HepG2 (cell line): ENCODE results near the gene ARL5A. TPM values are rescaled to one million over a fixed set of nuclear protein-coding genes. Genes with fewer than 3 reads are reported as not detected.

ENCODE experiments used
- ARNT ChIP-seq: fragments of 450-650 bp; IDR thresholded peaks from 2 replicates; pipeline ENCODE4 v1.6.1; 2017
- HMG20B ChIP-seq: conservative IDR thresholded peaks from 2 replicates; pipeline ENCODE4 v1.6.1; 2016; ENCODE audit warnings: missing genetic modification reagents, missing compliant biosample characterization
- HNRNPH1 ChIP-seq: fragments of 200-400 bp; formaldehyde crosslinking; optimal IDR thresholded peaks from 2 replicates; pipeline ENCODE3; 2017; ENCODE audit warnings: mild to moderate bottlenecking, low read depth, low read length
- KDM6A ChIP-seq: IDR thresholded peaks from 2 replicates; pipeline ENCODE4 v1.6.1; 2016; ENCODE audit warnings: low read depth
- MXD3 ChIP-seq: IDR thresholded peaks from 2 replicates; pipeline ENCODE4 v1.6.1; 2016; ENCODE audit warnings: mild to moderate bottlenecking, missing biosample characterization, missing genetic modification reagents
- MXI1 ChIP-seq: IDR thresholded peaks from 3 replicates; pipeline ENCODE4 v1.6.1; 2012; ENCODE audit warnings: low read depth, low read length, inconsistent platforms, borderline replicate concordance
- NR2C2 ChIP-seq: sonication (generic); formaldehyde crosslinking; IDR thresholded peaks from 2 replicates; pipeline ENCODE4 v1.4.0; 2020; ENCODE audit warnings: missing genetic modification reagents, mild to moderate bottlenecking, moderate library complexity, borderline replicate concordance
- POGK ChIP-seq: sonication (generic); formaldehyde crosslinking; conservative IDR thresholded peaks from 2 replicates; pipeline ENCODE4 v1.8.0; 2022; ENCODE audit warnings: mild to moderate bottlenecking, moderate library complexity, missing genetic modification reagents
- RFX1 ChIP-seq: fragments of 450-650 bp; IDR thresholded peaks from 2 replicates; pipeline ENCODE4 v1.6.1; 2017
- TBX2 ChIP-seq: sonication (generic); formaldehyde crosslinking; IDR thresholded peaks from 2 replicates; pipeline ENCODE4 v1.5.0; 2020; ENCODE audit warnings: missing genetic modification reagents, mild to moderate bottlenecking, borderline replicate concordance
- ZNF20 ChIP-seq: sonication (generic); formaldehyde crosslinking; IDR thresholded peaks from 2 replicates; pipeline ENCODE4 v1.4.0; 2020; ENCODE audit warnings: mild to moderate bottlenecking, moderate library complexity, missing genetic modification reagents
- ZNF296 ChIP-seq: sonication (generic); formaldehyde crosslinking; conservative IDR thresholded peaks from 2 replicates; pipeline ENCODE4 v1.5.0; 2020; ENCODE audit warnings: mild to moderate bottlenecking, missing genetic modification reagents
- ZNF329 ChIP-seq: sonication (generic); formaldehyde crosslinking; IDR thresholded peaks from 2 replicates; pipeline ENCODE4 v1.9.0; 2021; ENCODE audit warnings: low read depth, mild to moderate bottlenecking, missing genetic modification reagents
- ZNF350 ChIP-seq: sonication (generic); formaldehyde crosslinking; IDR thresholded peaks from 2 replicates; pipeline ENCODE4 v1.4.0; 2020; ENCODE audit warnings: mild to moderate bottlenecking, low read depth, missing genetic modification reagents, borderline replicate concordance
- ZNF556 ChIP-seq: sonication (generic); formaldehyde crosslinking; IDR thresholded peaks from 2 replicates; pipeline ENCODE4 v1.4.0; 2020; ENCODE audit warnings: mild to moderate bottlenecking, missing genetic modification reagents, borderline replicate concordance
- ZNF570 ChIP-seq: sonication (generic); formaldehyde crosslinking; IDR thresholded peaks from 2 replicates; pipeline ENCODE4 v1.4.0; 2020; ENCODE audit warnings: mild to moderate bottlenecking, missing genetic modification reagents, borderline replicate concordance
- ZNF674 ChIP-seq: sonication (generic); formaldehyde crosslinking; IDR thresholded peaks from 2 replicates; pipeline ENCODE4 v1.5.0; 2020; ENCODE audit warnings: low read depth, mild to moderate bottlenecking, missing genetic modification reagents
- ZNF792 ChIP-seq: IDR thresholded peaks from 2 replicates; pipeline ENCODE4 v1.6.1; 2016
- ZSCAN25 ChIP-seq: sonication (generic); formaldehyde crosslinking; IDR thresholded peaks from 2 replicates; pipeline ENCODE4 v1.8.0; 2022; ENCODE audit warnings: mild to moderate bottlenecking, missing genetic modification reagents
- polyA plus RNA-seq, 8 experiments: library from polyadenylated mRNA; depleted of rRNA in 3 of 8; stranded (reverse) in 7 of 8; unstranded in 1 of 8; fragments of >200 nt; fragmentation: Illumina TruSeq in 4 of 8; extraction: Trizol in 4 of 8; gene quantifications; 2 replicates each; pipeline versions ENCODE4 v1.2.1 to v1.2.3, GENCODE V29; 2011 to 2016; ENCODE audit warnings: low read depth in 4 of 8, missing spikeins in 1 of 8, mixed read lengths in 1 of 8; ENCODE audit not compliant: insufficient read depth in 1 of 8
- total RNA-seq, 5 experiments: library from RNA; depleted of rRNA; stranded (reverse); fragments of >200 nt; fragmentation: Illumina TruSeq; extraction: Trizol; gene quantifications; 2 replicates each; pipeline ENCODE4 v1.2.3, GENCODE V29; 2016; ENCODE audit warnings: low read depth in 1 of 5
- TF ChIP-seq, protein P1 (sequence below): sonication (generic); formaldehyde crosslinking; IDR thresholded peaks from 2 replicates; pipeline ENCODE4 v1.4.0; 2020; ENCODE audit warnings: mild to moderate bottlenecking, low read depth, missing genetic modification reagents
- TF ChIP-seq, protein P2 (sequence below): fragments of 450-650 bp; IDR thresholded peaks from 2 replicates; pipeline ENCODE4 v1.6.1; 2017
- TF ChIP-seq, protein P3 (sequence below): sonication (generic); formaldehyde crosslinking; IDR thresholded peaks from 2 replicates; pipeline ENCODE4; 2020; ENCODE audit warnings: missing genetic modification reagents, mild to moderate bottlenecking, borderline replicate concordance

The ARL5A gene
- total and polyA plus RNA-seq, 2 of the 13 experiments (the other 11 are each of a cell fraction or from before 2014, with no cell fraction given), result 47.5 to 149 TPM

- TF ChIP-seq, protein P1, sequence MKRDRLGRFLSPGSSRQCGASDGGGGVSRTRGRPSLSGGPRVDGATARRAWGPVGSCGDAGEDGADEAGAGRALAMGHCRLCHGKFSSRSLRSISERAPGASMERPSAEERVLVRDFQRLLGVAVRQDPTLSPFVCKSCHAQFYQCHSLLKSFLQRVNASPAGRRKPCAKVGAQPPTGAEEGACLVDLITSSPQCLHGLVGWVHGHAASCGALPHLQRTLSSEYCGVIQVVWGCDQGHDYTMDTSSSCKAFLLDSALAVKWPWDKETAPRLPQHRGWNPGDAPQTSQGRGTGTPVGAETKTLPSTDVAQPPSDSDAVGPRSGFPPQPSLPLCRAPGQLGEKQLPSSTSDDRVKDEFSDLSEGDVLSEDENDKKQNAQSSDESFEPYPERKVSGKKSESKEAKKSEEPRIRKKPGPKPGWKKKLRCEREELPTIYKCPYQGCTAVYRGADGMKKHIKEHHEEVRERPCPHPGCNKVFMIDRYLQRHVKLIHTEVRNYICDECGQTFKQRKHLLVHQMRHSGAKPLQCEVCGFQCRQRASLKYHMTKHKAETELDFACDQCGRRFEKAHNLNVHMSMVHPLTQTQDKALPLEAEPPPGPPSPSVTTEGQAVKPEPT (CRISPR knock-in tag), result no peak
- no peak for TF ChIP-seq RFX1
- TF ChIP-seq POGK, result 0 out of 2 replicates have a peak, but pooled peaks have one; percentile 28
- TF ChIP-seq, protein P2, sequence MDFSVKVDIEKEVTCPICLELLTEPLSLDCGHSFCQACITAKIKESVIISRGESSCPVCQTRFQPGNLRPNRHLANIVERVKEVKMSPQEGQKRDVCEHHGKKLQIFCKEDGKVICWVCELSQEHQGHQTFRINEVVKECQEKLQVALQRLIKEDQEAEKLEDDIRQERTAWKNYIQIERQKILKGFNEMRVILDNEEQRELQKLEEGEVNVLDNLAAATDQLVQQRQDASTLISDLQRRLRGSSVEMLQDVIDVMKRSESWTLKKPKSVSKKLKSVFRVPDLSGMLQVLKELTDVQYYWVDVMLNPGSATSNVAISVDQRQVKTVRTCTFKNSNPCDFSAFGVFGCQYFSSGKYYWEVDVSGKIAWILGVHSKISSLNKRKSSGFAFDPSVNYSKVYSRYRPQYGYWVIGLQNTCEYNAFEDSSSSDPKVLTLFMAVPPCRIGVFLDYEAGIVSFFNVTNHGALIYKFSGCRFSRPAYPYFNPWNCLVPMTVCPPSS, result no peak
- no peak; the same call in 1 of the 2 replicates for TF ChIP-seq NR2C2 (CRISPR knock-in tag)
- no peak for TF ChIP-seq HMG20B (CRISPR knock-in tag)
- TF ChIP-seq ZSCAN25, result no peak
- TF ChIP-seq ZNF556 (CRISPR knock-in tag), result 0 out of 2 replicates have a peak, but pooled peaks have one; percentile 86
- TF ChIP-seq ZNF792 (CRISPR knock-in tag), result no peak
- TF ChIP-seq ZNF329 (CRISPR knock-in tag), result no peak
- peak; percentile 12; the same call in 1 of the 2 replicates for TF ChIP-seq KDM6A (CRISPR knock-in tag)
- TF ChIP-seq ZNF350 (CRISPR knock-in tag), result no peak
- no peak for TF ChIP-seq MXI1
- TF ChIP-seq MXD3 (CRISPR knock-in tag), result no peak
- TF ChIP-seq ZNF20 (CRISPR knock-in tag), result no peak
- peak; percentile 48; the same call in 1 of the 2 replicates for TF ChIP-seq TBX2
- TF ChIP-seq ZNF674 (CRISPR knock-in tag), result no peak
- no peak for TF ChIP-seq ARNT
- TF ChIP-seq, protein P3, sequence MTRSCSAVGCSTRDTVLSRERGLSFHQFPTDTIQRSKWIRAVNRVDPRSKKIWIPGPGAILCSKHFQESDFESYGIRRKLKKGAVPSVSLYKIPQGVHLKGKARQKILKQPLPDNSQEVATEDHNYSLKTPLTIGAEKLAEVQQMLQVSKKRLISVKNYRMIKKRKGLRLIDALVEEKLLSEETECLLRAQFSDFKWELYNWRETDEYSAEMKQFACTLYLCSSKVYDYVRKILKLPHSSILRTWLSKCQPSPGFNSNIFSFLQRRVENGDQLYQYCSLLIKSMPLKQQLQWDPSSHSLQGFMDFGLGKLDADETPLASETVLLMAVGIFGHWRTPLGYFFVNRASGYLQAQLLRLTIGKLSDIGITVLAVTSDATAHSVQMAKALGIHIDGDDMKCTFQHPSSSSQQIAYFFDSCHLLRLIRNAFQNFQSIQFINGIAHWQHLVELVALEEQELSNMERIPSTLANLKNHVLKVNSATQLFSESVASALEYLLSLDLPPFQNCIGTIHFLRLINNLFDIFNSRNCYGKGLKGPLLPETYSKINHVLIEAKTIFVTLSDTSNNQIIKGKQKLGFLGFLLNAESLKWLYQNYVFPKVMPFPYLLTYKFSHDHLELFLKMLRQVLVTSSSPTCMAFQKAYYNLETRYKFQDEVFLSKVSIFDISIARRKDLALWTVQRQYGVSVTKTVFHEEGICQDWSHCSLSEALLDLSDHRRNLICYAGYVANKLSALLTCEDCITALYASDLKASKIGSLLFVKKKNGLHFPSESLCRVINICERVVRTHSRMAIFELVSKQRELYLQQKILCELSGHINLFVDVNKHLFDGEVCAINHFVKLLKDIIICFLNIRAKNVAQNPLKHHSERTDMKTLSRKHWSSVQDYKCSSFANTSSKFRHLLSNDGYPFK (CRISPR knock-in tag), result no peak
- no peak for TF ChIP-seq ZNF296 (CRISPR knock-in tag)
- TF ChIP-seq HNRNPH1, result no peak
- TF ChIP-seq ZNF570 (CRISPR knock-in tag), result no peak
Measured at GRCh38 chr2:151842830-151843690, 14.8 kb upstream of the ARL5A start (continued).
